T47D (cell line): ENCODE data around the gene C4orf54.

Experiments used
- DNase-seq, 2 experiments: peaks; one replicate each; pipeline versions ENCODE4 v3.0.0 to v3.0.0-alpha.2; 2011 to 2012; ENCODE audit warnings: low read depth in 1 of 2, low spot score in 1 of 2
- JUND ChIP-seq: IDR thresholded peaks from 2 replicates; pipeline ENCODE4 v1.6.1; 2012; ENCODE audit warnings: low read depth
- in situ Hi-C: cut with HindIII; loops from 2 replicates; pipeline ENCODE4 v1.10.0; 2016; ENCODE audit warnings: low sequenced_read_pairs, low pct_unique_long_range_greater_than_20kb

The C4orf54 gene

DNA sequence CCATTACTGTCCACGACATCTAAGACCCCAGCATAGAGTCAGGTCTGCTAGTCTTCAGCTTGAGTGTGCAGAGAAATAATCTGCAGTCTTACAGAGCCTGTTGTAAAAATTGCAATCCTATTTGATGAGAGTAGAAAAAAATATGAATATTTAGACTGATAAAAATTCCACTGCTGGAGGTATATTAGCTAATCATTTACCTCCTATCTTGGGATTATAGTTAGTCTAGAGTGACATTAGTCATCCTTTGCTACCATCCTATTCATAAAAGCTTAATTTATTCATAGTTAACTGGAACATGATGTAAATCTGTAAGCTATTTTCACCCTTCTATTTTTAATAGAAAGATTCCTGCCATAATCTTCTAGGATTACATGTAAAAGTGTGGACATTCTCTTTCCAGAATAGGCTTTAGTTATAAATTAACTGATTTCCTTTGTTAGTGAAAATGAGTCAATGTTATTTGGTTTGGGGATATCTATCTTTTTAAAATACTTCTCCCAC is 26.7 kb downstream of the C4orf54 start:
- DNase-seq: no peak
- TF ChIP-seq JUND: no peak
- in situ Hi-C loops: no loop called here

DNA sequence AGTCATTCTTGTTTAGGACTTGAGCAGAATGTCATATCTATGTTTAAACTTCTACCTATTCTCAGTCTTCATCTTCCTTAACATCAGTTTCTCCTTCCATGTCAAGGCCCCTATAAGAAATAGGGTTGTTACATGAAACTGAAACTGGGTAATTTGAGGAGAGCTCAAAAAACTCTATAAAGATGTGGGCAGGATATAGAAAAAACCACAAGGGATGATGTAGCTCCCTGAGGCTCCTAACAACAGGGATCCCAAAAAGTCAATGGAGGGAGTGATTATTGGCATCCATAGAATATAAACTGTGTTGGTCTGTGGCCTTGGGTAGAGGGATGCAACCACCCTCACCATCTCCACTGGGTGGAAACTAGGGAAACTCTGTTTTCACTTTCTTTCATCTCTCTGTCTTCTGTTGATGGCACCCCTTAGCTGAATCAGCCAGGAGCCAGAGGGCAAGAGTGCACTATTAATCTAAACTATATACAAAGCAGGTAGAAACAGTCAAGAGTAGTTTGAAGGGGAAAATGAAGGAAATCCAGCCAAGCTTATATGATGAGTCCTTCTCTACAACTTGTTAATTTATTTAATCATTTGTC is 27.6 kb downstream of the C4orf54 start:
- in situ Hi-C loops: no loop called here
- no peak for DNase-seq
- TF ChIP-seq JUND: no peak

DNA sequence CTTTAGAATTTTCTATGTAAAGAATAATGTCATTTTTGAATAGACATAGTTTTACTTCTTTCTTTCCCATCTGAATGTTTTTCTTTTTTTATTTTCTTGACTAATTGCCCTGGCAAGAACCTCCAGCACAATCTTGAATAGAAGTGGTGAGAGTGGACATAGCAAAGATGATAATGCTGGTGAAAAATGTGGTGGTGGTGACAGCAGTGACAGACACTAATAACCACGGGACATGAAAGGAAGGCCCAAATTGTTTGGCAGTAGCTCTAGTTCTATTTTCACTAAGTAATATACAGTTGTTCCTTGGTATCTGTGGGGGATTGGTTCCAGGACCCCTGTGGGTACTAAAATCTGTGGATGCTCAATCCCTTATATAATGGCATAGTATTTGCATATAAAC is 29.6 kb downstream of the C4orf54 start:
- DNase-seq: no peak
- in situ Hi-C loops: no loop called here
- no peak for TF ChIP-seq JUND

- no peak for DNase-seq
- in situ Hi-C loops: no loop called here
- TF ChIP-seq JUND: no peak
Measured at GRCh38 chr4:99625369-99625768, 32.3 kb downstream of the C4orf54 start.

DNA sequence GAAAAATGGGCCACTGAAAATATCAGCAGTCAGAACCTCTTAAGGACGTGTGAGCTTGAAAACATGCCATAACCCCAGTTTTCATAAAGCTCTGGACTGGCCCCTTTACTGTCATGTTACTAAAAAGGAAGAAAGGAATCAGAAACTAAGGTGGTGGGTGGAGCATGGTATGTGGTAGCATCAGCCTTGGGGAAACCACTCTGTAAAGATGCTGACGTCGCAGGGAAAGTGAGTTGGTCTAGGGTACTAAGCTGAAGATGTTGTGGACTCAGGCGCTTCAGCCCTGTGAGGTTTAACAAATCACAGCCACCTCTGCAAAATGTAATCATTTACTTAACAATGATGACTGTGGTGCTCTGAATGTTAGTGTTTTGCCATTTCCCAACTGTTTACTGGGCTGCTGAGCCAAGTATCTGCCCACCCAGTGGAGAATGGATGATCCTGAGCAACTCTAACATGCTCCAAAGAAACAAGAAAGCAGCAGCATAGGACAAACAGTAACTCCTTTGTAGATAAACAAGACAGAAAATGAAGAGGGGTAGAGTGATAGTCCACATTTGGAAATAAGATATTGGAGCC is 33.4 kb downstream of the C4orf54 start:
- in situ Hi-C loops: no loop called here
- DNase-seq: no peak
- no peak for TF ChIP-seq JUND

- in situ Hi-C loops: no loop called here
- no peak for DNase-seq
- no peak for TF ChIP-seq JUND
Measured at GRCh38 chr4:99622341-99622740, 35.3 kb downstream of the C4orf54 start.

GRCh38 chr4:99617374-99617773 is 40.3 kb downstream of the C4orf54 start:
- no peak for TF ChIP-seq JUND
- in situ Hi-C loops: no loop called here
- DNase-seq: no peak

DNA sequence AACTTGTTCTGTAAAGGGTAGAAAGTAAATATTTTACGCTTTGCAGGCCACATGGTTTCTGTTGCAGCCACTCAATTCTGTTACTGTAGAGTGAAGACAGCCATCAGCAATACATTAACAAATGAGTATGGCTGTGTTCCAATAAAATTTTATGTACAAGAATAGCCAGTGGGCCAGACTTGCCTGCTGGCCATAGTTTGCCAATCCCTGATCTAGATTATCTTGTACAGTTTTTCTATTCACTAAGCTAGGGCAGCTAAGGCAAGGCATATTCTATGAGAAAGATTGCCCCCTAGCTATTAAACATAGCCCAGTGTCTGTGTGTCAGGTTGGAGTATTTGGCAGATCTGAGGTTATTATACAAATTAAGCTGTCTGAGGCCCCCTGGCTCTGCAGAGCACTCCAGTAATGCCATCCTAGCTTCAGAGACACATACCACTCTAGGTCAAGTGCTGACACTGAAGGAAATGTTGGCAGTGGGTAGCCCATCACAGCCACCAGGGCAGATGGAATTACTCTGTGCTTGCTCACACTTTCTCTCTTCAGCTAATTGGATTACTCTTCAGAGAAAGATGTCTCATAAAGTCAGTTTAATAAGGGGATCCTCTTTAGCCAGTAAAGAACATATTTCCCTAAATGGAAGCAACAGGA is 42.3 kb downstream of the C4orf54 start:
- in situ Hi-C loops: no loop called here
- peak in 1 of 2 experiments; percentile 3 for DNase-seq
- no peak for TF ChIP-seq JUND

DNA sequence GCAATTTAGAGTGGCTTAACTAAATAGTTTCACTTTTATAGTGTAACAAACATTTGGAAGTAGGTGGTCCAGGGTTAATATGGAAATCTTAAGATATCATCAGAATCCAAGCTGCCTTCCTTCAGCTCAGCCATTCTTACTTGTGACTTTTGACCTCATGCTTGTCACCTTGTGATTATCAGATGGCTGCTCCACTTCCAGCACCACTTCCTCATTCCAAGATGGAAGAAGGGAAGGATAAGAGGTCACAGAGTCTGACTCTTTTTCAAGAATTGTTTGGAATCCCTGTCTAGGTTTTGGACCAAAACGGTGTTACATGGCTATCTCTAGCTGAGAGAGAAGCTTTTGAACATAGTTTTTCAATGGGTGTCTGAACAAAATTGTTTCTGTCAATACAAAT is 43.1 kb downstream of the C4orf54 start:
- DNase-seq: no peak
- no peak for TF ChIP-seq JUND
- in situ Hi-C loops: no loop called here

DNA sequence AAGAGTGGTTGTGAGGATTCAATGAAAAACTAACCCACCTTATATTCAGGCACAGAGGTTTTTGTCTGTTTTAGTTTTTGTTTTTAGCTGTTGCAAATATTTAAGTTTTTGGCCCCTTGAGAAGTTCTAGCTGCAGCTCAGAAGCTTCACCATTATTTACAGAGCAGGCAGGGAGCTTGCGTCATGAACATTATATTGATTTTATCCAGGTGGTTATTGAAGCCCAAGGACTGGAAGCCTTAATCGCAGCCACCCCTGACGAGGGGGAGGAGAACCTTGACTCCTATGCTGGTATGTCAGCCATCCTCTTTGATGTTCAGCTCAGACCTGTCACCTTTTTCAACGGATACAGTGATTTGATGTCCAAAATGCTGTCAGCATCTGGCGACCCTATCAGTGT is 44.9 kb downstream of the C4orf54 start:
- TF ChIP-seq JUND: no peak
- in situ Hi-C loops: no loop called here
- no peak for DNase-seq

DNA sequence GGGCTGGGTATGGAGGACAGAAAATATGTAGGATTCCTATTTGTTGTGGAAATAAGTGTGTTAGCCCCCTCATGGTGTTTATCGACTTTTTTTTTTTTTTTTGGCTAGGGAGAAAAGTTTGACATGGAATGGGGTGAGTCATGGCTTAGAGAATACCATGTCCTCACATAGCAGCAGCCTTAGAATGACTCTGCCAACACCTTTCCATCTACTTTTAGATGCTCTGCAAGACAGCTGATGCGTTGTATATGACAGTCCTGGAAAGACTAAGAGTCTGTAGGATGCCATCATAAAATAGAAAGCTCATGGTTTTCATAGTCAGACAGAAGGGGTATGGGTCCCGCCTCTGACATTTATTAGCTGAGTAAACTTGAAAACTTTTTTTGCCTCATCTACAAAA is 45.3 kb downstream of the C4orf54 start:
- no peak for DNase-seq
- no peak for TF ChIP-seq JUND
- in situ Hi-C loops: no loop called here

DNA sequence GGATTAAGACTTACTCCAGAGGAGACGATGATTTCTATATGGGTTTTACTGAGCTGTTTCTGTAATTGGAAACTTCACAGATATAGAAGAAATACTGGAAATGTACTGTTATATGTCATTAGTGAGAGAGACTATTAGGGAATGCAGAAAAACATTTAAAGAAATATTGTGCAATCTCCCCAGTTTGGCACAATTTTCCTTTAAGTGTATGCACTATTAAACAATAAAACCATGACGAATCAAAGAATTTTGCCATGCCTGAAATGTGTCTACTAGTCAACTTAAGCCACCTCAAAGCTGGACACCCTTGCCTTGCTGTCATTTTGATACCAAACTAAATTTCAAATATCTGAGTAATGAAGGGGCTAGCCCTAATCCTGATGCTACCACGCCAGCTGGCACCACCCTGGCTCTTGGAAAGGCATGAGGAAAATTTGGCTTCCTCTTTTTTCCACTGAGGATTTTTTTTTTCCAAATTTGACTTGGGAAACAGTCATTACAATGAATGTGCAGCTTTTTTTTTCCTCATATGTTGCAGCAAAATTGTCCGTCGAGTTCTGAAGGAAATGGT is 46.9 kb downstream of the C4orf54 start:
- TF ChIP-seq JUND: no peak
- DNase-seq: no peak
- in situ Hi-C loops: no loop called here

GRCh38 chr4:99608417-99608816 is 49.2 kb downstream of the C4orf54 start:
- in situ Hi-C loops: no loop called here
- DNase-seq: no peak
- no peak for TF ChIP-seq JUND
